Endothelial cell of hepatic sinusoid (primary cell): ENCODE measurements around the gene RAET1L.
"Not testable (repeated sequence)": the region's sequence is repeated elsewhere in the genome, so short reads cannot be mapped to it uniquely, and the experiment has no call there.

Experiments
- in situ Hi-C: cut with HindIII; loops from 2 replicates; pipeline ENCODE4 v1.10.0; 2017; ENCODE audit warnings: low sequenced_read_pairs

Gene RAET1L

GRCh38 chr6:149999636-150000035, 25.7 kb downstream of the RAET1L start:
- in situ Hi-C loops = no loop called here

- in situ Hi-C loops = no loop called here
Measured at GRCh38 chr6:149995971-149996370, 29.4 kb downstream of the RAET1L start.

DNA sequence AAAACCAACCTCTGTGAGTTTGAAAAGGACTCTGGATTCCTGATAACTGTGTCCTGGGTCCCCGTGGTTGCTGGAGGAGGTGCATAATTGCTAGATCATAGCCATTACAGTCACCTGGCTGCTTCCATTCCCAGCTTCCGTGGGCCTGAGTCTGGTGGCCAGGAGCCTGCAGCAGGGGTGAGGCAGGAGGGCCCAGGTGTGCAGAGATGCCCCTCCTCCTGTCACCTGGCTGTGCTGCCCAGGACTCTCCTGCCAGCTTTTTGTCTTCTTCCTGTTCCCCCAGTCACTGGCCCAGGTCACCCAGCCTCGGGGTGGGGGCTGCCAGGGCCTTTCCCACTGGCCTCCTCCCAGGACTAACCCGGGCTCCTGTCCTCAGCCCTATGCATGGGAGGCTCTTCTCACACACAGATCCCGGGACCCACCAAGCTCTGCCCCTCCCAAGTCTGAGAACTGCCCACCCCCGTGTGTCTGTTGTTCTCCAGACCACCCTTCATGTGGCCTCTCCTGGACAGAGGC, 30.0 kb downstream of the RAET1L start:
- in situ Hi-C loops = no loop called here

- in situ Hi-C loops = no loop called here
Measured at GRCh38 chr6:149991838-149992237, 33.5 kb downstream of the RAET1L start.

DNA sequence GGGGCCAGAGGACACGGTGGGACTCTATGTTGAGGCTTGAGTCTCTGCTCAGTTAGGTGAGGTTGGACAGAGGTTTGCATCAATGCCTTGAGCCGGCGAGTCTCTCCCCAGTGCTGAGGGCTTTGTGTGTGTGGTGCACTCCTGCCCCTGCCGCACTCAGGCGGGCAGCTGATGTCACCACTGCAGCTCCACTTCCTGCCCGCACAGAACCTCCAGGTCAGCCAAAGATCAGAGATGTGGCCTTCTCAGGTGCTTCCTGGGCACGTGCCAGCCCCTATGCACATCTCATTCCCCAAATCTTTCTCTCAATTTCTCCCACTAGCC, 33.9 kb downstream of the RAET1L start:
- in situ Hi-C loops = not testable (repeated sequence)

GRCh38 chr6:149990661-149991471, 34.5 kb downstream of the RAET1L start:
- in situ Hi-C loops = no loop called here

DNA sequence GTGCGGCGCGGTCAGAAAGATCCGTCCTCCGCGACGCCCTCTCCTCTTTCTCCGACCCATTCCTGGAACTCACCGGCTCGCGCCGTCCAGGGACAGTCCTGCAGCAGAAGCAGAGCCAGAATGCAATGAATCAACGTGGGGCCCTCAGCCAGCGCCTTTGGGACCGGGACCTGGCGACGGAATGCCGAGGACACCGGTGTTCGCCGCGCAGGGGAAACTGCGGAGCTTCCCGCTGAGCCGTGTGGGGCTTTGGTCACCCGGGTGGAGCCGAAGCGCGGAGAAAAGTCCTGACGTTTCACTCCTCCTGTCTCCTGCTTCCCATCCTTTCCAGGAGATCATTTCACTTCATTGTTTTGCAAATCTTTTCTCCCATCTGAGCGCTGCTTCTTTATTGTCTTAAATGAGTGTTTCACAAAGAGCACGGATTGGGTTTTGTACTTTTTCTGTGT, 35.1 kb downstream of the RAET1L start:
- in situ Hi-C loops = no loop called here

DNA sequence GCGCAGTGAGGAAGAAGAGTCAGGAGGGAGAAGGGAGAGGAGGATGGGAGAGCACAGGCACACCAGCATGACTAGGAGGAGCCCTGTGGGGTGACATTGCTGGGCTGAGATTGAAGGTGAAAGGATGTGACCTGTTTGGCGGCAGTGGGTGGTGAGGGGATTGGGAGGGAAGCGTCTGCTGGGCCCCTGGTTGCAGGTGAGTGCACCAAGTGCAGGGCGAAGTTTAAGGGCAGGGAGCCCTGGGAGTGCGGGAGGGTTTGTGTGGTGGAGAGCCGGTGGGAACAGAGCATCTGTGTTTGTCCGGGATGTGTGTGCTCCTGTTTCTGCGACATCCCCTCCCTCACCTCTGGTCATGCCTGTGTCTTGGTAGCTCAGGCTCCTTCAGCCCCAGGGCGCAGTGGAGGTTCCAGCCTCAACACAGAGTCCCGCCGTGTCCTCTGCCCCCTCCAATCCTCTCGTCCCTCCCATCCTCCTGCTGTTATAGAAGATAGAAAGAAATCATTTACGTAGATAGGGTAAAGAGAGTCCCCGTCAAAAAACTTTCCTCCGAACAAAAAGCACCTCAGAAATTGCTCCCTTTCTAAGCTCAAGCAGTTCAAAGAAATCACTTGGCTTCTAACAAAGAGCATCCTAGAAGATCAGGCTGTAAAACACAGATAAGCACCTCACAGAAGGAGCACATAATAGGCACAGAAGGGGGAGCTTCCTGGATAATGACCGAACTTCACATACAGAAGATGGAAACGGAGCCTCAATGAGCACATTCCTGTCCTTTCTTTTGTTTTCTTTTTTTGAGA, 36.6 kb downstream of the RAET1L start:
- in situ Hi-C loops = no loop called here

- in situ Hi-C loops = no loop called here
Measured at GRCh38 chr6:149987602-149988107, 37.7 kb downstream of the RAET1L start.

GRCh38 chr6:149985481-149985937, 39.8 kb downstream of the RAET1L start:
- in situ Hi-C loops = no loop called here

- in situ Hi-C loops = no loop called here
Measured at GRCh38 chr6:149984773-149985172, 40.6 kb downstream of the RAET1L start.

DNA sequence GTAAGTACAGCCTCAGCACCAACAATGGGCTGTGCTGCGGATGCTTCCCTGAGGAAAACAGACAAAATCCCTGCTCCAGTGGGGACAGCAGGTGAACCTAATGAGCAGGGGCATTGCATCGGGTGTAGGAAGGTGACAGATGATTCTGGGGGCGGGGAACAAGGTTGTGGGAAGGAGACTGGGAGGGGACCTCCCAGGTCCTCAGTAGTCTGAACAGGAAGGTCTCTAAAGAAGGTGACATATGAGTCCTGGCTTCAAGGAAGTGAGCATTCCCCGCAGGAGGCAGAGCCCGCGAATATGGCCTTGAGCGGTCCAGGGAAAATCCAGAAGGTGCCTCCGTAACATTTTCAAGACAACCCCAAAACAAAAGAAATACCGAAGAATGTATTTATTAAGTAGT, 42.2 kb downstream of the RAET1L start:
- in situ Hi-C loops = no loop called here

GRCh38 chr6:149979293-149979692, 46.0 kb downstream of the RAET1L start:
- in situ Hi-C loops = no loop called here

- in situ Hi-C loops = no loop called here
Measured at GRCh38 chr6:149978610-149979009, 46.7 kb downstream of the RAET1L start.

DNA sequence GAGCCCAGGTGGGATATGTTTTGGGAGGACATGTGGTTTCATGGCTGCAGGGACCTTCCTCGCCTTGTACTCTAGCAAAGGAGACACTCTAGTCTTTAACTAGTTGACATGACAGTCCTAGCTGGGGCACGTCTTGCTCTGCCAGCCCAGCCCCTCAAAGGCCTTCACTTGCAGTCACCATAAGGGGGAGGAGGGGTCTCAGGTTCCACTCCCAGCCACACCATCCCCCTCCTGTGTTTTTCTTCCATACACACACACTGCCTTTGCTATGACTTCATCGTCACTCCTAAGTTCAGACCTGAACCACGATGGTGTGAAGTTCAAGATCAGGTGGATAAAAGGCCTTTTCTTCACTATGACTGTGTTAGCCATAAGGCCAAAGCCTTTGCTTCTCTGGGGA, 48.1 kb downstream of the RAET1L start:
- in situ Hi-C loops = no loop called here

GRCh38 chr6:149975400-149975799, 49.9 kb downstream of the RAET1L start:
- in situ Hi-C loops = no loop called here

DNA sequence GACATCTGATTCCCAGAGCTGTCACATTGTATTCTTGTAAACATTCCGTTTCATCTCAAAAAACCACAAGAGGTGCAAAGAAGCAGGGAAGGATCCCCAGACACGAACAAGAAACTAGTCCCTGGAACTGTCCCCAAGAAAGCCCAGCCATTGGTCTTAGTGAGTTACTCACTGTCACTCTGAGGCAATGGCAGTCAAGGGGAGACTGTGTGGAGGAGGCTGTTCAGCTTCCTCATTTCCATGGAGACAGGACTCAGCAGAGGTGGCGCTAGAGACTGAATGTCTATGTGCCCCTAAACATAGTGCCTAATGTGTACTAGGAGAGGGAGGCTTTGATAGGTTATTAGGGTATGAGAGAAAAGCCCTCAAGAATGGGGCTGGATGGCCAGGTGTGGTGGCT, 50.5 kb downstream of the RAET1L start:
- in situ Hi-C loops = no loop called here

DNA sequence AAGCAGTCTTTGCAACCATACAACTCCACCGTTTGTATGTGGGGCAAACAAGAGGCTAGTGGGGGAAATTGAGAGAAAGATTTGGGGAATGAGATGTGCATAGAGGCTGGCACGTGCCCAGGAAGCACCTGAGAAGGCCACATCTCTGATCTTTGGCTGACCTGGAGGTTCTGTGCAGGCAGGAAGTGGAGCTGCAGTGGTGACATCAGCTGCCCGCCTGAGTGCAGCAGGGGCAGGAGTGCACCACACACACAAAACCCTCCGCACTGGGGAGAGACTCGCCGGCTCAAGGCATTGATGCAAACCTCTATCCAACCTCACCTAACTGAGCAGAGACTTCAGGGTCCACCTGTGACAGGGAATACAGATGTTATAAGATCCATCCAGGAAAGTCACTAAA, 50.9 kb downstream of the RAET1L start:
- in situ Hi-C loops = not testable (repeated sequence)

- in situ Hi-C loops = no loop called here
Measured at GRCh38 chr6:149969635-149970034, 55.7 kb downstream of the RAET1L start.

DNA sequence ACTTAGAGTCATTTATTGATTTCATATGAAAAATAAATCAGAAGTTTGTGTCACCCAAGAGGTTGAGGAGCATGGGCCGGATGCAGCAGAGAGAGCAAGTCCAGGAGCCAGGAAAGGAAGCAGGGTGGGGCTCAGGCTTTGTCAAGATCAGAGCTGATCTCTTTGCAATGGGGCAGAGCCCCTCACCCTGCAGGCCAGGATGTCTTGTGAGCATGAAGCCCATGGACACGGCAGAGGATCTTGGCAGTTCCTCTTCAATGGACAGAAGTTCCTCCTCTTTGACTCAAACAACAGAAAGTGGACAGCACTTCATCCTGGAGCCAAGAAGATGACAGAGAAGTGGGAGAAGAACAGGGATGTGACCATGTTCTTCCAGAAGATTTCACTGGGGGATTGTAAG, 56.4 kb downstream of the RAET1L start:
- in situ Hi-C loops = not testable (repeated sequence)
